Measurements from ENCODE around the gene SEC31B. TPM values are rescaled to one million over a fixed set of nuclear protein-coding genes. Genes with fewer than 3 reads are reported as not detected.

Gene SEC31B
- total RNA-seq, result 8.2 TPM
- long read RNA-seq, partial matches to known transcripts, result 0 of 5 reads
- long read RNA-seq, other reads (novel, unspliced or antisense), result 5 of 5 reads

- DNase-seq (ENCODE audit: missing footprints) (peak; percentile 73), ATAC-seq (peak; percentile 83)
- intact Hi-C loops (cut with DNase I), result loop anchor here (2.0 kb wide), 1 partner anchor 181 kb away; no protein-coding TSS in a partner anchor
Measured at GRCh38 chr10:100519311-100520051, at the start of gene SEC31B. Gene SEC31B, minus strand, starts transcription at chr10:100519861. Its CDS starts 2,909 bp downstream, at chr10:100516952.

- ATAC-seq, result no peak
- DNase-seq (ENCODE audit: missing footprints), result no peak
- intact Hi-C loops (cut with DNase I), result loop anchor here (10.0 kb wide), 1 partner anchor 446 kb away; no protein-coding TSS in a partner anchor
Measured at GRCh38 chr10:100568912-100569311, 49.3 kb upstream of the SEC31B start.

GRCh38 chr10:100567826-100568225, 48.2 kb upstream of the SEC31B start:
- intact Hi-C loops (cut with DNase I), result loop anchor here (10.0 kb wide), 1 partner anchor 447 kb away; no protein-coding TSS in a partner anchor
- ATAC-seq (no peak), DNase-seq (ENCODE audit: missing footprints) (no peak)

GRCh38 chr10:100567249-100567648, 47.6 kb upstream of the SEC31B start:
- intact Hi-C loops (cut with DNase I), result loop anchor here (10.0 kb wide), 1 partner anchor 448 kb away; no protein-coding TSS in a partner anchor
- DNase-seq (ENCODE audit: missing footprints), result no peak
- no peak for ATAC-seq

- intact Hi-C loops (cut with DNase I), result loop anchor here (10.0 kb wide), 1 partner anchor 448 kb away; no protein-coding TSS in a partner anchor
- no peak for DNase-seq (ENCODE audit: missing footprints)
- no peak for ATAC-seq
Measured at GRCh38 chr10:100566561-100566960, 46.9 kb upstream of the SEC31B start.

GRCh38 chr10:100565206-100565985, 45.7 kb upstream of the SEC31B start:
- intact Hi-C loops (cut with DNase I), result loop anchor here (10.0 kb wide), 1 partner anchor 449 kb away; no protein-coding TSS in a partner anchor
- DNase-seq (ENCODE audit: missing footprints) (no peak), ATAC-seq (no peak)

GRCh38 chr10:100562008-100562672, 42.5 kb upstream of the SEC31B start:
- intact Hi-C loops (cut with DNase I), result loop anchor here (5.0 to 10.0 kb wide), 2 partner anchors 315 to 453 kb away; no protein-coding TSS in a partner anchor
- DNase-seq (ENCODE audit: missing footprints), result peak; percentile 82
- ATAC-seq, result peak; percentile 75

GRCh38 chr10:100561005-100561404, 41.3 kb upstream of the SEC31B start:
- intact Hi-C loops (cut with DNase I), result loop anchor here (5.0 to 10.0 kb wide), 2 partner anchors 316 to 454 kb away; no protein-coding TSS in a partner anchor
- DNase-seq (ENCODE audit: missing footprints) (no peak), ATAC-seq (no peak)

GRCh38 chr10:100560248-100560647, 40.6 kb upstream of the SEC31B start:
- intact Hi-C loops (cut with DNase I), result loop anchor here (5.0 to 10.0 kb wide), 2 partner anchors 317 to 455 kb away; no protein-coding TSS in a partner anchor
- ATAC-seq, result no peak
- no peak for DNase-seq (ENCODE audit: missing footprints)

- no peak for ATAC-seq
- intact Hi-C loops (cut with DNase I), result no loop called here
- DNase-seq (ENCODE audit: missing footprints), result no peak
Measured at GRCh38 chr10:100554902-100555301, 35.2 kb upstream of the SEC31B start.

- DNase-seq (ENCODE audit: missing footprints) (no peak), ATAC-seq (no peak)
- intact Hi-C loops (cut with DNase I), result no loop called here
Measured at GRCh38 chr10:100553929-100554328, 34.3 kb upstream of the SEC31B start.

- ATAC-seq (peak; percentile 8), DNase-seq (ENCODE audit: missing footprints) (no peak)
- intact Hi-C loops (cut with DNase I), result no loop called here
Measured at GRCh38 chr10:100551738-100552137, 32.1 kb upstream of the SEC31B start.

GRCh38 chr10:100551196-100551595, 31.5 kb upstream of the SEC31B start:
- no peak for ATAC-seq
- intact Hi-C loops (cut with DNase I), result no loop called here
- DNase-seq (ENCODE audit: missing footprints), result no peak

- DNase-seq (ENCODE audit: missing footprints) (no peak), ATAC-seq (no peak)
- intact Hi-C loops (cut with DNase I), result no loop called here
Measured at GRCh38 chr10:100544950-100545349, 25.3 kb upstream of the SEC31B start.

- intact Hi-C loops (cut with DNase I), result no loop called here
- ATAC-seq (no peak), DNase-seq (ENCODE audit: missing footprints) (no peak)
Measured at GRCh38 chr10:100537475-100537874, 17.8 kb upstream of the SEC31B start.

GRCh38 chr10:100535715-100536353, 16.2 kb upstream of the SEC31B start, which contains the start of gene HIF1AN:
Gene HIF1AN, plus strand, starts transcription at chr10:100535943. Its CDS starts 16 bp downstream, at chr10:100535959.
- intact Hi-C loops (cut with DNase I), result no loop called here
- ATAC-seq (peak; percentile 98), DNase-seq (ENCODE audit: missing footprints) (peak; percentile 97)

- DNase-seq (ENCODE audit: missing footprints) (no peak), ATAC-seq (no peak)
- intact Hi-C loops (cut with DNase I), result no loop called here
Measured at GRCh38 chr10:100535338-100535714, 15.7 kb upstream of the SEC31B start.

GRCh38 chr10:100534726-100535125, 15.1 kb upstream of the SEC31B start:
- DNase-seq (ENCODE audit: missing footprints) (no peak), ATAC-seq (no peak)
- intact Hi-C loops (cut with DNase I), result no loop called here

Data from Right ventricle myocardium inferior (tissue), 1 donor.